Mesenchymal stem cell (in vitro differentiated cells and primary cell): Measurements from ENCODE around the gene RRP1B.

ENCODE experiments used
- DNase-seq: peaks from one replicate; pipeline ENCODE4 v3.0.0-alpha.2; 2013
- H2AFZ ChIP-seq: one replicate; pipeline ENCODE4 v1.6.1; 2013; ENCODE audit warnings: low read depth, mild to moderate bottlenecking, control low read depth, inconsistent platforms, low read length, moderate library complexity
- H2AK5ac ChIP-seq: 2 replicates; pipeline ENCODE4 v1.6.1; 2013; ENCODE audit warnings: low read length, moderate library complexity, mild to moderate bottlenecking, inconsistent platforms; ENCODE audit not compliant: severe bottlenecking
- H2BK120ac ChIP-seq: one replicate; pipeline ENCODE4 v1.6.1; 2013; ENCODE audit warnings: low read depth, mild to moderate bottlenecking, inconsistent platforms, low read length, moderate library complexity
- H2BK12ac ChIP-seq, 2 experiments: one replicate each; pipeline ENCODE4 v1.6.1; 2013; ENCODE audit warnings: inconsistent platforms in 2 of 2, low read length in 2 of 2, mild to moderate bottlenecking in 2 of 2, moderate library complexity in 2 of 2, control low read depth in 1 of 2
- H2BK15ac ChIP-seq: one replicate; pipeline ENCODE4 v1.6.1; 2013; ENCODE audit warnings: mild to moderate bottlenecking, low read depth, inconsistent platforms; ENCODE audit not compliant: poor library complexity, severe bottlenecking
- H2BK5ac ChIP-seq: 2 replicates; pipeline ENCODE4 v1.6.1; 2013; ENCODE audit warnings: low read depth, mild to moderate bottlenecking, low read length, control low read depth, inconsistent platforms; ENCODE audit not compliant: poor library complexity, severe bottlenecking
- H3K14ac ChIP-seq, 2 experiments: one replicate each; pipeline ENCODE4 v1.6.1; 2013; ENCODE audit warnings: inconsistent platforms in 2 of 2, low read length in 2 of 2, control low read depth in 1 of 2, mild to moderate bottlenecking in 1 of 2, moderate library complexity in 1 of 2
- H3K18ac ChIP-seq, 2 experiments: one replicate each; pipeline ENCODE4 v1.6.1; 2013; ENCODE audit warnings: inconsistent platforms in 2 of 2, low read length in 2 of 2, control low read depth in 1 of 2, low read depth in 1 of 2, mild to moderate bottlenecking in 1 of 2
- H3K23ac ChIP-seq, 2 experiments: one replicate each; pipeline ENCODE4 v1.6.1; 2013; ENCODE audit warnings: inconsistent platforms in 2 of 2, low read length in 2 of 2, mild to moderate bottlenecking in 2 of 2, moderate library complexity in 2 of 2, control low read depth in 1 of 2
- H3K27ac ChIP-seq: 2 replicates; pipeline ENCODE4 v1.5.1; 2013; ENCODE audit warnings: mild to moderate bottlenecking, moderate library complexity, low read length, control low read depth, inconsistent platforms; ENCODE audit not compliant: poor library complexity, severe bottlenecking
- H3K27me3 ChIP-seq, 2 experiments: 2 replicates each; pipeline versions ENCODE4 v1.6.1 to v1.7.0; 2013; ENCODE audit warnings: low read length in 2 of 2, mild to moderate bottlenecking in 2 of 2, moderate library complexity in 2 of 2, control low read depth in 1 of 2, inconsistent platforms in 1 of 2; ENCODE audit not compliant: control insufficient read depth in 1 of 2, insufficient read depth in 1 of 2
- H3K36me3 ChIP-seq, 2 experiments: 2 replicates each; pipeline versions ENCODE4 v1.6.1 to v1.7.0; 2013; ENCODE audit warnings: low read length in 2 of 2, control low read depth in 1 of 2, inconsistent platforms in 1 of 2, low read depth in 1 of 2, mild to moderate bottlenecking in 1 of 2; ENCODE audit not compliant: insufficient read depth in 2 of 2, control insufficient read depth in 1 of 2
- H3K4ac ChIP-seq, 2 experiments: one replicate each; pipeline ENCODE4 v1.6.1; 2013; ENCODE audit warnings: inconsistent platforms in 2 of 2, low read length in 2 of 2, mild to moderate bottlenecking in 2 of 2, moderate library complexity in 2 of 2, control low read depth in 1 of 2, low read depth in 1 of 2
- H3K4me1 ChIP-seq: 2 replicates; pipeline ENCODE4 v1.6.1; 2013; ENCODE audit warnings: low read depth, low read length, control low read depth; ENCODE audit not compliant: control insufficient read depth, insufficient read depth
- H3K4me2 ChIP-seq: 2 replicates; pipeline ENCODE4 v1.6.1; 2013; ENCODE audit warnings: low read length, mild to moderate bottlenecking, inconsistent platforms; ENCODE audit not compliant: poor library complexity, severe bottlenecking
- H3K4me3 ChIP-seq, 2 experiments: 2 replicates each; pipeline versions ENCODE4 v1.5.1 to v1.7.0; 2013; ENCODE audit warnings: low read length in 2 of 2, mild to moderate bottlenecking in 2 of 2, control low read depth in 1 of 2, low read depth in 1 of 2; ENCODE audit not compliant: insufficient read depth in 1 of 2
- H3K79me1 ChIP-seq: replicated peaks from 2 replicates; pipeline ENCODE4 v1.6.1; 2013; ENCODE audit warnings: mild to moderate bottlenecking, control low read depth, low read length, inconsistent platforms; ENCODE audit not compliant: poor library complexity, severe bottlenecking
- H3K9ac ChIP-seq: 2 replicates; pipeline ENCODE4 v1.7.0; 2013; ENCODE audit warnings: mild to moderate bottlenecking, low read length, moderate library complexity
- H3K9me3 ChIP-seq: 2 replicates; pipeline ENCODE4 v1.7.0; 2013; ENCODE audit warnings: mild to moderate bottlenecking, low read length; ENCODE audit not compliant: control insufficient read depth
- H4K8ac ChIP-seq: one replicate; pipeline ENCODE4 v1.6.1; 2013; ENCODE audit warnings: inconsistent platforms, mild to moderate bottlenecking, low read length, moderate library complexity
- H4K91ac ChIP-seq: one replicate; pipeline ENCODE4 v1.6.1; 2013; ENCODE audit warnings: mild to moderate bottlenecking, low read length, inconsistent platforms
- WGBS: methylation state at CpG from one replicate; pipeline ENCODE4 v1.1.7; 2013; ENCODE audit warnings: mixed read lengths; 5-methylcytosine and 5-hydroxymethylcytosine counted together

Gene RRP1B

GRCh38 chr21:43663033-43663432 is 3.7 kb downstream of the RRP1B start:
- no peak overlapping the region for H2AK5ac ChIP-seq
- no peak overlapping the region for H4K8ac ChIP-seq
- H4K91ac ChIP-seq, result no peak overlapping the region
- no peak overlapping the region for H3K4me3 ChIP-seq
- no peak overlapping the region for H2BK5ac ChIP-seq
- H3K23ac ChIP-seq, result no peak overlapping the region
- no peak overlapping the region for H3K4me2 ChIP-seq
- no peaks in the 10 kb centered on the region for H3K9me3 ChIP-seq
- no peak overlapping the region for H3K14ac ChIP-seq
- no peak overlapping the region for H3K27ac ChIP-seq
- no peaks in the 10 kb centered on the region for H3K27me3 ChIP-seq
- no peak overlapping the region for H3K4ac ChIP-seq
- DNase-seq, result no peak
- H3K79me1 ChIP-seq, result peaks cover 36% of the 10 kb centered on the region
- no peak overlapping the region for H3K9ac ChIP-seq
- no peak overlapping the region for H2BK15ac ChIP-seq
- peaks cover 20 to 38% of the 10 kb centered on the region in 2 experiments for H3K36me3 ChIP-seq
- 99% methylated on average over 9 of the region's 9 CpGs for WGBS
- no peak overlapping the region for H2BK120ac ChIP-seq
- peaks cover 13% of the 10 kb centered on the region for H3K4me1 ChIP-seq
- H2AFZ ChIP-seq, result no peak overlapping the region
- H2BK12ac ChIP-seq, result no peak overlapping the region
- H3K18ac ChIP-seq, result no peak overlapping the region

- Histone ChIP-seq H3K4me1 (peaks cover 6% of the 10 kb centered on the region), H3K18ac (no peak overlapping the region), H2BK120ac (no peak overlapping the region), H3K23ac (no peak overlapping the region), H3K27ac (no peak overlapping the region), H3K14ac (no peak overlapping the region), H2BK15ac (no peak overlapping the region), H4K8ac (no peak overlapping the region), H3K4me3 (no peak overlapping the region), H3K4me2 (no peak overlapping the region), H3K27me3 (no peaks in the 10 kb centered on the region), H4K91ac (no peak overlapping the region), H3K36me3 (peaks cover 21 to 38% of the 10 kb centered on the region in 2 experiments), H2AFZ (no peak overlapping the region), H2BK12ac (no peak overlapping the region), H3K4ac (no peak overlapping the region), H2BK5ac (no peak overlapping the region), H3K9ac (no peak overlapping the region), H3K79me1 (peaks cover 39% of the 10 kb centered on the region), H3K9me3 (no peaks in the 10 kb centered on the region), H2AK5ac (no peak overlapping the region)
- WGBS, result 88% methylated on average over 3 of the region's 4 CpGs
- no peak for DNase-seq
Measured at GRCh38 chr21:43664358-43664757, 5.0 kb downstream of the RRP1B start.

- H3K79me1 ChIP-seq, result peaks cover 45% of the 10 kb centered on the region
- no peak overlapping the region for H3K4me2 ChIP-seq
- peaks cover 3% of the 10 kb centered on the region for H3K4me1 ChIP-seq
- no peak overlapping the region for H3K4me3 ChIP-seq
- H2BK12ac ChIP-seq, result no peak overlapping the region
- no peak overlapping the region for H3K14ac ChIP-seq
- no peak overlapping the region for H2BK120ac ChIP-seq
- no peak overlapping the region for H2AK5ac ChIP-seq
- H3K18ac ChIP-seq, result no peak overlapping the region
- H4K91ac ChIP-seq, result no peak overlapping the region
- DNase-seq, result no peak
- no peak overlapping the region for H3K4ac ChIP-seq
- no peak overlapping the region for H2AFZ ChIP-seq
- H3K9me3 ChIP-seq, result no peaks in the 10 kb centered on the region
- H2BK5ac ChIP-seq, result no peak overlapping the region
- H2BK15ac ChIP-seq, result no peak overlapping the region
- H3K27ac ChIP-seq, result no peak overlapping the region
- H3K9ac ChIP-seq, result no peak overlapping the region
- WGBS, result 98% methylated on average over 4 of the region's 4 CpGs
- peaks cover 31 to 51% of the 10 kb centered on the region in 2 experiments for H3K36me3 ChIP-seq
- H3K27me3 ChIP-seq, result no peaks in the 10 kb centered on the region
- H3K23ac ChIP-seq, result no peak overlapping the region
- H4K8ac ChIP-seq, result no peak overlapping the region
Measured at GRCh38 chr21:43665879-43666278, 6.5 kb downstream of the RRP1B start.

DNA sequence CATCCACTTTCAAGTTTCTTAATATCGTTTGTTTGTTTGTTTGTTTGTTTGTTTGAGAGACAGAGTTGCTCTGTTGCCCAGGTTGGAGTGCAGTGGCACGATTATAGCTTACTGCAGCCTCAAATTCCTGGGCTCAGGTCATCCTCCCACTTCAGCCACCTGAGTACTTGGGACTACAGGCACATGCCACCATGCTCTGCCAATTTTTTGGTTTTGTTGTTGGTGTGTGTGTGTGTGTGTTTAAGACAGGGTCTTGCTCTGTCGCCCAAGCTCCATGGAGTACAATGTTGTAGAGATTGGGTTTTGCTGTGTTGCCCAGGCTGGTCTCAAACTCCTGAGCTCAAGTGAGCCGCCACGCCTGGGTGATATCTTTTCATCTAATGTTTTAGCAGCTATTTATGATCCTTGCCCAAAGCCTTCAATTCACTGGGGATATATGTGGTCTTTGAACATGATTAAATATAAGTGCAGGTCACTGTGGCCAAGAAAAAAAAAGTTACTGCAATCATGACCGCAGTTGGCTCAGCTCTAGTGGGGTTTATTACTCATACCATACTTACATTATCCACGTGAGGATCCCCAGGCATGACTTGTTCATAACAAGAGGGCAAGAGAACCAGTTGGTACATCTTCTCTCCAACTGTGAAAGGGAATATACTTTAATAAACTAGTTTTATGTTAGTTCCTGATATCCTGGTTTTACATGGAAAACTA is 8.0 kb downstream of the RRP1B start:
- no peak overlapping the region for H3K4ac ChIP-seq
- no peak overlapping the region for H2BK15ac ChIP-seq
- H3K23ac ChIP-seq, result no peak overlapping the region
- H3K4me3 ChIP-seq, result no peak overlapping the region
- H2AK5ac ChIP-seq, result no peak overlapping the region
- H3K14ac ChIP-seq, result no peak overlapping the region
- H3K79me1 ChIP-seq, result peaks cover 44% of the 10 kb centered on the region
- H2BK5ac ChIP-seq, result no peak overlapping the region
- H3K18ac ChIP-seq, result no peak overlapping the region
- H3K9ac ChIP-seq, result no peak overlapping the region
- H3K36me3 ChIP-seq, result peaks cover 44 to 57% of the 10 kb centered on the region in 2 experiments
- H4K91ac ChIP-seq, result no peak overlapping the region
- H2BK120ac ChIP-seq, result no peak overlapping the region
- no peaks in the 10 kb centered on the region for H3K9me3 ChIP-seq
- H4K8ac ChIP-seq, result no peak overlapping the region
- DNase-seq, result peak; percentile 30
- peaks cover 2% of the 10 kb centered on the region for H3K4me1 ChIP-seq
- H2BK12ac ChIP-seq, result no peak overlapping the region
- H3K4me2 ChIP-seq, result no peak overlapping the region
- 86% methylated on average over 4 of the region's 7 CpGs for WGBS
- H2AFZ ChIP-seq, result no peak overlapping the region
- no peak overlapping the region for H3K27ac ChIP-seq
- H3K27me3 ChIP-seq, result no peaks in the 10 kb centered on the region
